ENCODE data around the gene SHB.

Gene SHB

GRCh38 chr9:37876376-37876775, 192.7 kb downstream of the SHB start:
- DNase-seq, result no peak

GRCh38 chr9:37873955-37874354, 195.1 kb downstream of the SHB start:
- DNase-seq, result no peak

GRCh38 chr9:37870799-37871176, 198.2 kb downstream of the SHB start:
- no peak for DNase-seq

- DNase-seq, result no peak
These were observed 198.8 kb downstream of the SHB start for GRCh38 chr9:37870081-37870798.
